HG03432 (cell line): ENCODE data around the gene RAPGEF3.

ENCODE experiments used
- ATAC-seq: cut with Tn5 transposase; IDR thresholded peaks from one replicate; pipeline ENCODE4 v1.9.1; 2021; ENCODE audit warnings: mild to moderate bottlenecking, moderate library complexity; ENCODE audit not compliant: unreplicated experiment

RAPGEF3 gene

DNA sequence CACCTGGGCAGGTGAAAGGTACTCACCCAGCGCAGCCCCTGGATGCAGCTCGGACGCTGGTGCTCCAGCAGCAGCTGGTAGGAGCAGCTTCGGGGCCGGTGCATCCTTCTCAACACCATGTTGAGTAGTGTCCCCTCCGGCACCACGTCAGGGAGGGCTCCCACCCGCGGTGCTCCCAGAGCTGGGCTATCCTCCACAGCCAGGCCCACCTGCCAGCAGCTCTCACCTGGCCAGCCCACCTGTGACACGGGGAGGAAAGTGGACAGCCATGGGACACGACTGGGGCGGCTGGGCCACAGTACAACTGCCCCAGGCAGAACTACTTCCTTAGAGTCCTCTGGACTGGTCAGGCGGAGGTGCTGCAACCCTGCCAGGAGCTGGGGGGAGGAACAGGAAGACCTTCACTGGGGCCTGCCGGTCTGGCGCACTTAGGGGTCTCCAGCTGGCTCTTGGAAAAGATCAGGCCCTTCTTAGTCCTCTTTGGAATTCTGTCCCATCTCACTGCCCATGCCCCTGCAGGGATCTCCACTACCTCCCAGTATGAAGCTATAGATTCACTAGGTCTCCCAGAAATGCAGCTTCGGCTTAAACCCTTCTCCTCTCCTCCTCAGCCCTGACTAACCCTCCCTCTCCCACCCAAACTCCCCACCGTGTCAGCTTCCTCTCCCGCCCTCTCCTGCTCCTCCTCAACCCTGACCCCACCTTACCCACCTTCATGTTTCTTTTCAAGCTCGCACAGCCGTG, 668 bp downstream of the RAPGEF3 start:
- ATAC-seq: no peak

DNA sequence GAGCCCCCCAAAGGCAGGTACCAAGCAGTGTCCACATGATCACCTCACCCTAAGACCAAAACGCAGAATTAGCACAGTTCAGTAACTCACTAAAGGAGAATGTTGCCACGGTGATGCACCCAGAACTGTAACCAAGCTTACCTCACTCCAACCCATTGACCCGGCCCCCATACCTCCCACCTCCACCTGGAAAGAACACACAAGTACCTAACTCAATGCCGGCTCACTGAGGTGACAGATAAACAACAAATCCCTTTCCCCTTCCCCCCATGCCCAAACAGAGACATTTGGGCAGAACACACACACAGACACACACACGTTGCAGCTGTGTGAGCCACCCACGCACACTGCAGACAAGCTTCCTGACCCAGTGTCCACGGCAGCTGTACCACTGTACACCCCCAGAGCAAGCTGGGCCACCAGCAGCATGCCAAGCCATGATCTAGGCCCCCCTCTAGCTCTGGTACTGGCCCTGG, 1.3 kb downstream of the RAPGEF3 start:
- ATAC-seq: no peak

DNA sequence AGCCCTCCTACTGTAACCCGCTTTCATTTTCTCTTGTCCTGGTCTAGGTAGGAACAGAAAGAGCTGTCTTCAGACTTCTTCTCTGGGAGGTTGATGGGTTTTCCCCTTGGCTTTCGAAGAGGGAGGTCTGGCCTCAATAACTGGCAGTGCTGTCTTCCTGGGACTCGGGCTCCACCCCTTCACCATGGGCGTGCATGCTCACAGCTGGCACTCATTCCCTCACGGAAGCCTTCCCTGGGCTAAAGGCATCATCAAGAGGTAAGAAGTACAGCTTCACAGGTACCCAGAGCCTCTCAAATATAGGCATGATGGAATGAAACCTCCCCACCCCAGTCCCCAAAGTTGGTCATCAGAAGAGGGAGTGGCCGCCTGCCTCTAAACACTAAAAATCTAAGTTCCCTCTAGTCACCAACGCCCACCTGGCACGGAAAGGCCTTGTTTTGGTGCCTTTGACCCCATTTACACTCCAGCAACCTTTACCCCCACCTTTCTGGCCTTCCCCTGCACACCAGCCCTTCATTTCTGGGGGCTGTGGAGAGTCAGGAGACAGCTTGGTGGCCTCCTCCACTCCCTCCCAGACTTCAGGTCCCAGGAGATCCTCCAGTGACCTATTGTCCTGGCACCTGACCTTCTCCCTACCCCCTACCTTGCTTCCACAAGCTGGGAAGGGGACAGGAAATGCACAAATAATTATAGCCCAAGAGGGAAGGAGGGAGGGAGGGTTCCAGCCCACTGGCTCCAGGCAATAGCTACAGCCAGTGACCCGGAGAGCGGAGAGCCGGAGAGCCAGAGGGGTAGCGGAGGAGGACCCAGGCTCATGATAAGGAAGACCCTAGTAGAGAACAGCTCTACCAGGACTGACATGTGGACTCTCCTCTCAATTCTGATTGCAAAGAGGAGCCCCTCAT, 2.8 kb downstream of the RAPGEF3 start:
- ATAC-seq: peak; percentile 73

DNA sequence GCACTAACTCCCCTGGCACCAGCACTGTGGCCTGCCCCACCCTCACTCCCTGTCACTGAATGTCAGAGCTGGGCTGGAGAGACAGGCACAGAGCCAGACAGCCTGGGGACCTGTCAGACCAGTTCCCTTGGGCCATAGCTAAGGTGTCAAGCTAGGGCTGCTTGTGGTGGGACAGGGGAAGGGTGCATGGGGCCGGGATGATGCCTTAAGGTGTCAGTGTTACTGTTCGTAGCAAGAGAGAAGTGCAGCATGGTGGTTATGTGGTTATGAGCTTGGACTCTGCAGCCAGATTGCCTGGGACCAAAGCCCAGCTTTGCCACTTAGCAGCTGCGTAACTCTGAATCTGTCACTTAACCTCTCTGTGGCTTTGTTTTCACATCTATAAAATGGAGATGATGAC, 3.8 kb downstream of the RAPGEF3 start:
- ATAC-seq: no peak

DNA sequence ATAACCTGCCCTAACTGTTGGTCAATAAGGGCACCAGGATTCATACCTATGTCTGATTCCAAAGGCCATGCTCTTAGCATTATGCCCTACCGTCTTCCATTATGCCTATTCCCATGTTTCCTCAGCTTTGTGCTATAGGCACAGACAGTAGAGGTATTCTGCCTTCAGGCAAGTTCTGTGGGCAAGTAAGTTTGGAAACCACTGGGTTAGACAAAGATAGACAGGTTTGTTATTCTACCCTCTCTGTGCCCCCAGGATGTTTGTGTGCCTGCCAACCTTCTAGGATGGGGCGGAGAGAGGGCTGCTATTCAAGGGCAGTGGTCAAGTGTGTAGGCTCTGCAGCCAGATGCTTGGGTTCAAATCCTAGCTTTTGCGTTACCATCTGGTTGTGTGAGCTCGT, 4.6 kb downstream of the RAPGEF3 start:
- no peak for ATAC-seq

DNA sequence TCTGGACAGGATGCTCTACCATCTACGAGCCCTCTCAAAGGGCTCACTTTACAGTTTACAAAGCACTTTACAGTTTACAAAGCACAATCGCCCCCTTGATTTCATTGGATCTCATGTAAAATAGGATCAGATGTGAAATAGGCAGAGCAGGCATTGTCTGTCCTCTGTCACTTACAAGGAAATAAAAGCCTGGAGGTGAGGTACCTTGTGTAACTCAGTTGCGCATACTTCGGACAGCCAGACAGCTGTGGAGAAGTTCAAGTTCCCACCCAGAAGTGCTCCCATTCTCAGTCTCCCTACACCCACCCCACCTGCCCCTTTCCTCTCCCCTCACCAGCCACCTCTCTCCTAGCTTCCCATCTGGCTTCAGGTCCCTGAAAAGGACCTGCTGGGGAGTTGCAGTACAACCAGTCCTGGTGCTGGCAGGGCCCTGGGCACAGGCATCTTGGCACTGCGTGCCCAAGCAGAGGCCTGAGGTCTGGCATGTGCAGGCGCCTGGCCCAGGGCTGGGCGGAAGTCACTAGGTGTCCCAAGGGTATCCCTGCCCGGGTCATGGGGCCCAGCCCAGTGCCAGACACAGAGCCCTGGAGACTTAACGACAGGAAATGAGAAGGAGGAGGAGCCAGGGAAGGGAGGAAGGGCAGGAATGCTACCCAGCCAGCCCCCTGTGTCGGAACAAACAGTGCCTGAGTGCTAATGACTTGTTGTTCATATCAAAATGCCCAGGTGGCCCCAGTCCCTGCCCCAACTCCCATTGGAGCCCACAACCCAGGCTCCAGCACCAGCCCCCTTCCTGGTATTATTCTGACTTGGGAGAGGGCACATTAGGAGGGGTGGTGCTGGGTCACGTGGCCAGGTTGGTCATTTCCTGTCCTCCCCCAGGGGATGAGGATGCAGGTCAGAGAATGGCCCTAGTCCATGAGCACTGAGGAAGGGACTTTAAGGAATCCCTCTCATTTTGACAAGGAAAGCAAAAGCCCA, 5.4 kb downstream of the RAPGEF3 start:
- ATAC-seq: peak; percentile 37

DNA sequence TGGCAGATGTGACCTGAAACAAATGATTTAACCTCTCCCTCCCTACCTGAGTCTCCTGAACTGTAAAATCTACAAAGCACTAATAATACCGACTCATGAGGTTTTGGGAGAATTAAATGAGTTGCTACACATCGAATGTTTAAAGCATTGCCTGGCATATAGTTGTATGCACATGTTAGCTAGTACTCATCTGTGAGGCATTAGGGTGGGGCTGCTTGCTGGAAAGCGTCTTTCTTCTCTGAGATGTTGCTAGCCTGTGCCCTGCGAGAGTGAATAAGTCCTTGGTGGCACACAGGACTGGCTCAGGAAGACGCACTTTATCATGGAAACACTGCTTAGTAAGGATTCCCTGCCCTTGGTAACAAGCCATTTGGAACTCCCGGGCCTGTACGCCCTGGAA, 6.1 kb downstream of the RAPGEF3 start:
- no peak for ATAC-seq

DNA sequence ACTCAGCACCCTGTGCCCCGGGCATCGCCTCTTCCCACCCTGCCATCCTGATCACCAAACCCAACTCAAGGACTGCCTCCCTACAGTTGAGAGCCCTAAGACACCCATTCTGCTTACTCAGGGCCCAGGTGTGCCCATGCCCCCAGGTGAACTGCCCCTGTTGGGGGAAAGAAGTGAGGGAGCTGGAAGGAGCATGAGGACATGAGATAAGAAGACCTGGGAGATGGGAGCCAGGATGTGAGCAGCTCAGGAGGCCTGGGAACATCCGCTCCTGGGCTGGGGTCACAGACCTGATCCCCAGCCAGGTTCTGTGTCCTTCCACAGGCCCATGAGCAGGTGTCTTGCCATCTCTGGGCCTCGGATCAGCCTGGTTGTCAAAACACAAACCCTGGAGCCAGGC, 6.6 kb downstream of the RAPGEF3 start:
- ATAC-seq: no peak

DNA sequence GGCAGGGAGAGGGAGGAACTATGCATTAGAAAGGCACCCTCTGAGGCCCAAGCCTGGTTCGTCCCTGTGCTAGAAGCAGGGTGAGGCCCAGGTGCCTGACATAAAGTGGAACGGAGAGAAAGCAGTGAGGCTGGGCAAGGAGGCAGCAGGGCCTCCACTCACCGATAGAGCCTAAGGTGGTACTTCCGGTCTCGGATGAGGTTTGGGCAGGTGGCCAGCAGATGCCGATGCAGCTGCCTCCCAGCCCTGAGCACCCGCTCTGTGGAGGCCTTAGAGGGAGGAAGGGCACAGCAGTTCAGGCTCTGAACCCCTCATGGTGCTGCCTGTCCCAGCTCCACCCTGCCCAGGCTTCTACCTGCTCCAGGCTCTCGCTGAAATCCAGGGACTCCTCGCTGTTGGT, 7.1 kb downstream of the RAPGEF3 start:
- no peak for ATAC-seq

DNA sequence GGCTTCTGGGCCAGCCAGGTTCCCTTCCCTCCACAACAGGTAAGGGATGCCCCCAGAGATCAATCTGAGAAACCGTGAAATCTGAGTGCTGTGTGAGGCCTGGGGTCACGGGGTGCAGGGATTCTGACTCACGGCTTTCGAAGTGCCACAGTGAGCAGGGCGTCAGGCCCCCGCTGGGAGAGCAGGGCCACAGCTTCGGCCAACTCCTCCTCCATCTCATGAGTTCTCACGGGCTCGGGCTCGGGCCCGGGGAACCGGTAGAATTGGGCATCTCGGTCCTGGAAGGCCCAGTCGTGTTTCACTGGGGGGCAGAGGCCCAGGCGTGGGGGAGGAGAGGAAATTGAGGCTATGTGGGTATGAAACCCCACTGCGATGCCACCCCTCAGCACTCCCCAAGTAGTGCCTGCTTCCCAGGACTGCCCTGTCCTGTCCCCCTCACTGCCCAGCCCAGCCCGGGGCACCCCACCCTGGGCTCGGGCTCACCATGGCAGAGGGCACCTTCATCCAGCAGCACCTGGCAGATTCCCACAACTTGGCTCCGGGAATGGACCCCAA, 7.7 kb downstream of the RAPGEF3 start:
- ATAC-seq: no peak

DNA sequence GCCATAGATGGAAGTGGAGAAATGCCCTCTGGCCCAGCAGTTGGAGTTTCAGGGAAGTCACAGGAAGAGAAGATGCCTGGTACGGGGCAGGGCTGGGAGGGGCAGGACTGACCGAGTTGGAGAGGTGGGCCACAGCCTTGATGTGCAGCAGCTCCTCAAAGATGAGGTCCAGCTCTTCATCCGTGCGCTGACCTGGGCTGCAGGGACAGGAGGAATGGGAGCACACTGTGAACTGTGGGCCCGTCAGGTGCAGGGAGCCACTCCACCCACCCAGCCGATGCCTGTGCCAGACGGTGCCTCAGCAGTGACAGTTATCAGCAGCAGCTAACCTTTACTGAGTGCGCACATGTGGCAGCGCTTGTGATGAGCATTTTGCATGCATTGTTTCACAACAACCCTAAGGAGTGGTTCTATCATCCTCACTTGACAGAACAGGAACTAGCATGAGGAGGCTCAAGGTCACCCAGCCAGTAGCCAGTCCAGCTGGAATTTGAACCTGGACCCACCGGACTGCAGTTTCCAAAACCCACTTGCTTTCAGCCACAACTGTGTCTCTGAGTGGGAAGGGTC, 8.4 kb downstream of the RAPGEF3 start:
- ATAC-seq: no peak

DNA sequence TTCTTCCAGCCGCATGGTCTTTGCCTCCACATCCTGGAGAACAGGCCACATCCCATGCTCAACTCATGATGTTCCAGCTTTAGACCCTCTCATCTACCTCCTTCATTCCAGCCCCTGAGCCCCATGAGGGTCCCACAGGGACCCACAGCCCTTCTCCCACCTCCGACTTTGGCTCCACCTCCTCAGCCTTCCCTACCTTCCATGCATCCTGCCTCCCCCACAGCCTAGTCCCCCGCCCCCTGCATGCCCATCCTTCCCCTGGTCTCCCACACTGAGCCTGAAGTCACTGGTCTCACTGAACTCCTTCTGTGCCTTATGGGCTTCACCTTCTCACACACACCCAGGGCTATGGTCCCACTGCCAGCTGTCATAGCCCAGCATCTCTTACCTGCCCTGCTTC, 9.8 kb downstream of the RAPGEF3 start:
- ATAC-seq: no peak

DNA sequence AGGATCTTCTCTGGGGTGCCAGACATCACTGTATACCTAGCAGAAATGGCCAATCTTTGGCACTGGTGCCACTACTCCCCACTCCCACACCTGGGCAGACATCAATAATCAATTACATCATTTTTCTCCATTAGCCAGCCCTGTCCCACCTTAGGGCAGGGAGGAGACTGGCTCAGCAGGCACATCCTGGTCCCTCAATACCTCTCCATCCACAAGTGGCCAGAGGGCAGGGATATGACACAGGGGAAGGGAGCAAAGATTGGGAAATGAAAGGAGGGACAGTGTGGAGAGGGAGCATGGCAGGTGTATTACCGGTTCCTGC, 10.2 kb downstream of the RAPGEF3 start:
- ATAC-seq: no peak

DNA sequence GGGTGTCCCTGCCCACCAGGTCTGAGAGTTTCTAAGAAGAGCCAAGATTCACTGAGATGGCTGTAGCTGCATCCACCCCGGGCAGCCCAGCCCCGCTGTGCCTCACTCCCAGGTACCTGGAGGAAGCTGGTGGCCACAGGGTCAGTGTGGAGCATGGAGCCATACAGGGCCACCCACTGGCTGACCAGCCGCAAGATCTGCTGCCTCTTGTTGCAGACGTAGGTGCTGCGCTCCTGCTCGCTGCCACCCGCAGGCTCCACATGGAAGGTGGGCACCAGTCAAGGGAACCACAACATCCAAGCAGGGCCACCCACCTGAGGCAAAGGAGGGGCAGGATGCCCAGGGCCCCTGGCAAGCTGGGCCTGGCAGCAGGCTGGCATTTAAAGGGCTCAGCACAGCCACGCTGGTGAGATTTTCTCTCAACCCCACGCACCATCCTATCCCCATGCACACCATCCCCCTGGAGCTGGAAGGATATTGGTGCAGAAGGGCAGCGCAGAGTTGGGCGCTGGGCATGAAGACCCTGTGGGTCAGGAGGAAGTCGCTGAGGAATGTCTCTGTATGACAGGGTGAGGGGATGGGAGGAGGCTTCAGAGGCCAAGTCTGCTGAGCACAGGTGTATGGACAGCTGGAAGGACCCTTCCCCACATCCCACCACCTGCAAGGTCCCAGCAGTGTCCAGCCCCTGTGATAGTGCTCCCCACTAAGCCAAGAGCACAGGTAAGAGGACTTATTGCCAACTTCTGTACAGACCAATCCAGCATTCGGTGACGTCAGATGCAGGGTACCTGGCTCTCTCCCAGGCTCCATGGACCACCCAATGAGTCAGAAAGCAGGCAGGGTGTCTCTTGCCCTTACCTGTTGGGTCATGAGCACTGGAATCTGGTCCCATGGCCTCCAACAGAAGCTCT, 10.8 kb downstream of the RAPGEF3 start:
- ATAC-seq: no peak

DNA sequence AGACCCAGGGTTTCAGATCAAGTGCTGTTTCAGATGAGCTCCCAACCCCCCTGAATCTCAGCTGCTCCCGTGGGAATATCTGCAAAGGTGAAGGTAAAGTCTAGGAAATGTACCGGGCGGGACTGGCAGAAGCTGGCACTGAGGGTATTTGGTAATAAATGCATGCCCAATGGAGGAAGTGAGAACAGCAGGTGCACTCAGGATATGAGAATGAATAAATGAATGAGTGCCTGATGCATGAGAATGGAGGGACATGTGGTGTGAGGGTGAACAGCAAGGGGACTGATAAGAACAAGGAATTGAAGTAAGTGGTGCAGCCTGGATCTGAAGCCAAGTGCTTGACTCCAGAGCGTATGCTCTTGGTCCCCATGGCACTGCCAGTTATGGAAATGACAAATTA, 11.6 kb downstream of the RAPGEF3 start:
- no peak for ATAC-seq

DNA sequence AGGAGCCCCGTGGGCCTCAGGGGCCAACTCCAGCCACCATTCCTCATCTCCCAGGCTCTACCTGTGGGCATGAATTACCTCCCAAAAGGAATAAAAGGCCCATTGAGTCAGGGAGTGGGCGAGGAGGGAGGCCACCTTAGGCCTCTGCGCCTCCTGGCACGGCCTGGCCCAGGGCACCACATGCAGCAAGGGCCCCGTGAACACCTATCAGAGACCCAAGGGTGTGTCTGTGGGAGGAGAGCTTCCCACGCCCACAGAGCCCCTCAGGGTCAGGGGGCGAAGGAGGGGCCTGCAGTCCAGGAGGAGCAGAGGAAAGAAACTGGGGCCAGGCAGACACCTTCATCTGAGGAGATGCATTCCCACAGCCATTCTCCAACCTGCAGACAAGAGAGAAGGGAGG, 12.2 kb downstream of the RAPGEF3 start:
- no peak for ATAC-seq

DNA sequence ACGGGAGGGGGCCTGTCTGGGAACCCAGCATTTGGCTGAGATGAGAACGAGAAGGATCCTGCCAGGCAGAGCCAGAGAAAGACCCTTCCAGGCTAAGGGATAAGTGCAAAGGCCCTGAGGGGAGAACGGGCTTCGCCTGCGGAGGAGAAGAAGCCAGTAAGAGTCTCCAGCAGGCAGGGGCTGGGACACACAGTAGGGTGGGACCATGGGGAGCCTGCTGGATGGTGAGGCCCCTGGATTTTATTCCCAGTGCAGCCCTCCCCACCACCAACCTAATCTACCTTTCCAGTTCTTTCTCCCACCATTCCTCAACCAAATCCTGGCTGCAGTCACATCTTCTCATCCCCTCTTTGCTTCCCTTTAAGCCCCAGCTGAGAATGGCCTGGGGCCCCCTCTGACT, 12.6 kb downstream of the RAPGEF3 start:
- no peak for ATAC-seq

DNA sequence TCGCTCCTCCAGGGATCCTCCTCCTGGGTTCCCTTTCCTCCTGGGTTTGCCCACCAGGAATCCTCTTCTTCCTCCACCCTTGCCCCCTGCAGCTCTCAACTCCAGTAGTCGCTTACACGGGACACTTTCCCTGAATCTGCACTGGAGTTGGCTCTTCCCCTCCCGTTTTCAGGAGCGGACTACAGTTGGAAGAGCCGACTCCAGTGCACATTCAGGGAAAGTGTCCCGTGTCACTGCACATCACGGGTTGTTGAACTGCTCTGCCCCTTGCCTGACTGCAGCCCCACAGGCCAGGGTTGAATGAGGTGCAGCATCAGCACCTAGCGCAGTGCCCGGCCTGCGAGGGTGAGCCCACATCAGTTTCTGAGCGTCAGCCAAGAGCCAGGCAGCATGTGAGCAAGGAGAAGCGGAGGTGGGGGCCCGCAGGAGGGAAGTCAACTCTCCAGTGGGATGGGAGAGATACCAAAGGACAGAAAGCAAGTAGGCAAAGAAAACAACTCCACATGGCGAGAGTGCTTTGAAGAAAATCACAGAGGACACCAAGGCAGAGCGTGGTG, 13.1 kb downstream of the RAPGEF3 start:
- ATAC-seq: no peak

DNA sequence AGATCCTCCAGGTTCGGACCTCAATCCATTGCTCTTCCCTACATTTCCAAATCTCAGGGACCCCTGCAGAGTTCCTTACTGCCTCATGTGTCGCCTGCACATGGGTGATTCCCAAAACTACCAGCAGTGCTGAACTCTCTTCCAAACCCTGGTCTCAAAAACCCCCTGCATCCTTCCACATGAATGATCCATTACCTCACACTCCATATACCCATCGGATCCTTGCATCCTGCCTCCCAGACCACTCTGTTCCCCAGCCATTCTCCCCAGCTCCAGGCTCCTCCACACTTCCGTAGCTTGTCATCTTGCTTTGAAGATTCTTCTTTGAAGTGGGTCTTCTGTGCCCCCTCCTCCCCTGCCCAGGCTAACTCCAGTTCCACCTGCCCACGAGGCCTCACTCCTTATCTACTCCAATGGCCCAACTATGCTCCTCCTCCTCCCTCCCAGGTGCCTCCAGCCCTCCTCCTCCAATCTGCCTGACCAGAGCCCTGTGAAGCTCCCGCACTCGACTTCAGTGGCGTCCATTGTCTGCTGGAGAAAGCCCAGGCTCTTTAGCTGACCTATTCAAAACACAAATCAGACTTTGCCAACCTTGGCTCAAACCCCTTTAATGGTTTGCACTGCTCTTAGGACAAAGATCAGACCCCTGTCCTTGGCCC, 13.8 kb downstream of the RAPGEF3 start:
- no peak for ATAC-seq
